ENCODE data around the gene SRRT.
"Not testable (repeated sequence)": the region's sequence is repeated elsewhere in the genome, so short reads cannot be mapped to it uniquely, and the experiment has no call there.

SRRT gene

GRCh38 chr7:100902638-100903037 is 27.7 kb downstream of the SRRT start:
- TF ChIP-seq CTCF (conservative IDR thresholded peaks at IDR 0.05; ENCODE audit: low read depth, low read length), result no peak
- no peak for DNase-seq (ENCODE audit: low read depth)
- no peak overlapping the region for H3K4me3 ChIP-seq (ENCODE audit: low read depth, low read length)

GRCh38 chr7:100908512-100908911 is 33.6 kb downstream of the SRRT start:
- DNase-seq (ENCODE audit: low read depth), result no peak
- TF ChIP-seq CTCF (conservative IDR thresholded peaks at IDR 0.05; ENCODE audit: low read depth, low read length), result no peak

GRCh38 chr7:100910443-100910842 is 35.5 kb downstream of the SRRT start:
- not testable (repeated sequence) for H3K4me3 ChIP-seq (ENCODE audit: low read depth, low read length); DNase-seq (ENCODE audit: low read depth)

More at GRCh38 chr7:100908512-100908911, 33.6 kb downstream of the SRRT start:
- no peak overlapping the region for H3K4me3 ChIP-seq (ENCODE audit: low read depth, low read length)

GRCh38 chr7:100911484-100911883 is 36.6 kb downstream of the SRRT start:
- no peak for DNase-seq (ENCODE audit: low read depth)
- H3K4me3 ChIP-seq (ENCODE audit: low read depth, low read length), result no peak overlapping the region
- TF ChIP-seq CTCF (conservative IDR thresholded peaks at IDR 0.05; ENCODE audit: low read depth, low read length), result no peak

GRCh38 chr7:100914208-100914878 is 39.4 kb downstream of the SRRT start:
- DNase-seq (ENCODE audit: low read depth), result no peak
- no peak overlapping the region for H3K4me3 ChIP-seq (ENCODE audit: low read depth, low read length)
- TF ChIP-seq CTCF (conservative IDR thresholded peaks at IDR 0.05; ENCODE audit: low read depth, low read length), result no peak

- DNase-seq (ENCODE audit: low read depth), result no peak
- no peak overlapping the region for H3K4me3 ChIP-seq (ENCODE audit: low read depth, low read length)
- TF ChIP-seq CTCF (conservative IDR thresholded peaks at IDR 0.05; ENCODE audit: low read depth, low read length), result no peak
Observed at GRCh38 chr7:100914879-100915447, 40.1 kb downstream of the SRRT start.

GRCh38 chr7:100919335-100919734 is 44.4 kb downstream of the SRRT start:
- DNase-seq (ENCODE audit: low read depth); H3K4me3 ChIP-seq (ENCODE audit: low read depth, low read length): not testable (repeated sequence)

- H3K4me3 ChIP-seq (ENCODE audit: low read depth, low read length); DNase-seq (ENCODE audit: low read depth): not testable (repeated sequence)
Observed at GRCh38 chr7:100919779-100920437, 45.0 kb downstream of the SRRT start.
